Skeletal muscle cell (primary cell): ENCODE results near the gene FAM50B.

Experiments
- DNase-seq: peaks from one replicate; pipeline ENCODE4 v3.0.0-alpha.2; 2010; ENCODE audit warnings: low read depth
- H3K4me3 ChIP-seq: 2 replicates; pipeline ENCODE4 v1.5.1; 2011; ENCODE audit warnings: low read depth, mild to moderate bottlenecking, control low read depth, low read length, moderate library complexity

Gene FAM50B

DNA sequence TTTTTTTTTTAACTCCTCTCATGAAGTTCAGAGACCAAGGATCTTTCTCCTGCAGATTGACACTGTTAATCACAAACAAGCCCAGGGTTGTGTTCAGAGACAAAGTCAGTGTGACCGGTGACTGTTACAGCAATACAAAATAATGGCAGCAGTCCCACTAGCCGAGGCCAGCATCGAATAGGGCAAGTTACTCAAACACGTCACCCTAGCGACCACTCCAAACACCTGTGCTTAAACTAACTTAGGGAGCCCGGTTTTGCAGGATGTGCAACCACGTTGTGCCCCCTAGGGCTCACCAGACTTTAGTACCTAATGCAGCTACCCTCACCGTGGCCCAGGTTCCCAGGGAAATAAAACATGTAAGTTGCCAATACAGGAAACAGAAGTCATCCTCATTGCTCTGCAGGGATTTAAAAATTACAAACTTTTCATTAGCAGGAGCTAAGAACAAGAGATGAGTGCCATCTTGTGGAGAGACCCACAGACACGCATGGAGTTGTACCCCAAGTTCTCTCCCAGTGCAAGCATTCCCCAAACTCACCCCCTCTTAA, 38.1 kb downstream of the FAM50B start:
- no peak for DNase-seq
- no peak overlapping the region for H3K4me3 ChIP-seq

DNA sequence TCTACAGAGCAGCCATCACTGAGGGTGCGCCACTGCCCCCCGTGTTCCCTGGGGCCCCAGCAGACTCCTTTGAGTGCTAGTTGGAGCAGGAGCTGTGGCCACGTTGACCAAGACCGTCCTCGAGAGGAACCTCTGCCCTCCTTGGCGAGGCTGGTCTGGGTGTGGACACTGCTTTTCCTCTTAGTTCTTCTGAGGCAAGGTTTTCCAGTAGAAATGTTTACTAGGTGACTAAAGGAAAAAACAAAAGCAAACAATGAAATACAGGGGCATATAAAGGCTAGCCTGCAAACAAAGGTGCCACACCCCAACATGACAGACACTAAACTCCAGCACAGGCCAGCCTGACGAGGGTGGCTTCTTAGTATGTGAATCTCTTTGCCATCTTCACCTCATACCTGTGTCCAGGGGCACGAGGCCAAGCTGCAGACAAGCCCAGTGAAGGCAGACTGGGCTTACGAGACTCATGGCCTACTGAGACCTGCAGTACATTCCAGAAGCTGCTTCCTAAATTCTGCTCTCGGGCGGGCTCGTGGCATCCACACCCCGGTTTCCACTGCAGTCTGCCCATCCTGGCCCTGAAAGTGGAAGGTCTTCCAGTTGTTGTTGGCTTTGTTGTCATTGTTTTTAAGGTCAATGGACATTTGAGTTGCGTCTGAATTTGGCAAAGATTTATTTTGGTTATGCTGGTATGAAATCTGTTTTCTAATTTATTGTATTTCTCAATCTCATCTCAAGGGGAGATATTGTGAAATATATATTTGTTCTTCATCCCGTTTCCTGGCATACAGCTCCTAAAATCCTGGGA, 39.2 kb downstream of the FAM50B start:
- no peak for DNase-seq
- no peak overlapping the region for H3K4me3 ChIP-seq

DNA sequence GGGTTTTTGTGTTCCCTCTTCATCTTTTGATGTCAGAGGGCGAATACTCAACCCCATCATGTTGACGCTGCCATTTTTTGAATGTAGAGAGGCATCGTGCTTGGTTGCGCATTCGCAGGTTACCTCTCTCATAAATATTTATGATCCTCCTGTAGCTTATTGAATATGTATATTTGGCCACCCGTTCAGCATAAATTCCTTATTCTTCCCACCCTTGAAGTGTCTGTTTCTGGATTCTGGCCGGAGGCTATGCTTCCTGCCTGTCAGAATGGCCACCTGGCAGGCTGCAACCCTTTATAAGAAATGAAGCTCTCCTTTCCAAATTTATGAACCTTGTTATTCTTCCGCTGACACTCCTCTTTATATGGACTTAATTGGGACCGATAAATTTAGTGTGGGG, 40.9 kb downstream of the FAM50B start:
- DNase-seq = no peak

DNA sequence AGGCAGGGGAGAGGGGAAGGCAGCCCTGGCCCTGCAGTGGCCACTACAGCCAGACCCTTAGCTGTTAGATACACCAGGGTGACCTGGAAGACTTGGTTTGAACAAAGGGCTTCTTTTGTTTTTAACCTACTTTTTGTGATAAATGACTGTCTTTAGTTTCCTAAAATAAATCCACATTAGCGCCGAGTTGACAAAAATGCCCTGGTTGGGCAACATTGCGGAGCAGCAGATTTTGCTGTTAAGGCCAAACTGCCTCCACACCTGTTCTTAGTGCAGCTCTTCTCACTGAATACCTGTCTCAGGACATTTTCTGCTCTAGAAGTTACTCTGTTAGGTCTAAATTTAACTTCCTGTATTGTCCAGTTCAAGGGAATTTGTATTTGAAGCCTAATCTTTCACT, 42.7 kb downstream of the FAM50B start:
- H3K4me3 ChIP-seq = no peak overlapping the region

More for the DNA sequence above, 40.9 kb downstream of the FAM50B start:
- H3K4me3 ChIP-seq = no peak overlapping the region

DNA sequence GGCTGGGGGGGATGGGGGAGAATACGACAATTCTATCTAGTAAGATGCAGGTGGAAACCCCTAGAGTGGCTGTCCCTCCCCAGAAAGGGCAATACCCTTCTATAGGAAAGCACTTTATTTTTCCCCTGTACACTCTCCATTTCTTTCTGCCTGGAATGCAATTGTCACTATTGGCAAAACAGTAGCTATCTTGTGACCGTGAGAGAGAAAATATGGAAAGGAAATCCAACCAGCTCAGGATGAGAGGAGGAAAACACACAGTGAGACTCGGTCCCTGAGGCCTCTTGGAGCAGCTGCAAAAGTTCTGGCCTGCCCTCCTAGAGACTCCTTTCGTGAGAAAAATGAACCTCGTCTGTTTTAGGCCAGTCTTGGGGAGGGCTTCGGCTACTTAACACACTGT, 43.4 kb downstream of the FAM50B start:
- DNase-seq = no peak
- no peak overlapping the region for H3K4me3 ChIP-seq

More for the DNA sequence above, 42.7 kb downstream of the FAM50B start:
- DNase-seq = no peak

DNA sequence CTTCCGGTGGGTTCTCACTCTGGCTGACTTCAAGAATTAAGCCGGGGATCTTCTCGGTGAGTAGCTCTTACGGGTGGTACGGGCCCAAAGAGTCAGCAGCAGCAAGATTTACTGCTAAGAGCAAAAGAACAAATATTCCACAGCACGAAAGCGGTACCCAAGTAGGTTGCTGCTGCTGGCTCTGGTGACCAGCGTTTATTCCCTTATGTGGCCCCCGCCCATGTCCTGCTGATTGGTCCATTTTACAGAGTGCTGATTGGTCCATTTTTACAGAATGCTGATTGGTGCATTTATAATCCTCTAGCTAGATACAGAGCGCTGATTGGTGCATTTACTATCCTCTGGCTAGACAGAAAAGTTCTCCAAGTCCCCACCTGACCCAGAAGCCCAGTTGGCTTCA, 44.3 kb downstream of the FAM50B start:
- no peak overlapping the region for H3K4me3 ChIP-seq

DNA sequence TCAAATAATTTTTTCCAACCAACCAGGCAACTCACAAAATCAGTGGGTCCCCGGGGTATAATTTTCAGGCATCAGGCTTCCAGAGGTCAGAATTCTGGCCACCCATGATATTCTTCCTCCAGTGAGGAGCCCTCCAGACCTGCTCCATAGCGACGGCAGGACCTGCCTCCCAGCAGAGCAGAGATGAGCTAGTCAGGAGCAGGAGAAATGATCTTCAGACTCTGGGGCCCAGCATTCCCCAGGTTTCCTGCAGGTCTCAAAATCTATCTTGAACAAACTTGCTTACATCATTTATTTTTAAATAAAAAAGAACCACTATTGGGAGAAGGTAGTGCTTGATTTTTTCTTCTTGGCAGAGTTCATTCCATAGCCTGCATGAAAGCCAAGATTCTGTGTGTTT, 44.7 kb downstream of the FAM50B start:
- DNase-seq = no peak
- H3K4me3 ChIP-seq = no peak overlapping the region

More for the DNA sequence above, 44.3 kb downstream of the FAM50B start:
- DNase-seq = no peak

DNA sequence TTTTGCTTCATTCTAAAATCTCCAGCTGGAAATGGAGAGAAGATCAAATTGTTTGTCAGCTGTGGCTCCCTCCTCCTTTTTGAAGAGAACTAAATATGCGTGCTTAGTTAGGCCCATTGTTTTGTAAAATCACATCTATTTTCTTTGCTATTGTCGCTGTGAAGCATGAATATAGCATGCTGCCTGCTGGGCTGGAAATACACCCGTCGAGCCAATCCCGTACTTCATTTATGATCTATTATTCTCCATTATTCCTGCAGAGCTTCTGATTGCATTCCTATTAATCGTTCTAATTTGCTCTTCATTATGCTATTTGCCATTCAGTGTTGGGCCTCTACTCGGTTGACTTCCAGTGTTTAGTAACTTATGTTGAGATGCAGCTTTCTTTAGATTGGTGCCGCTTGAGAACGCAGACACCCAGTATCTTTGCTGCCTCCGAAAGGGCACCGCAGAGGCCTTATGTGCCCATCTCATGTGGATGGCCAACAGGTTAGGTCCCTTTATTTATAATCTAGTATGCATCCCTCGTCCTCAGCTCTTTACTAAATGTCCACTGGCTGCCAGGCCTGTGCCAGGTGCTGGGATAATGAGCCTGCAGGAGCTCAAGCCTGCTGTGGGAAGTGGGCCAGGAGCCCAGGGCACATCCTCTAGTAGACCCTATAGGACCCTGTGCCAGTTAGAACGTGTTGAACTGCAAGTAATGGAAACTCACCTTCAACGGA, 45.6 kb downstream of the FAM50B start:
- DNase-seq = no peak

DNA sequence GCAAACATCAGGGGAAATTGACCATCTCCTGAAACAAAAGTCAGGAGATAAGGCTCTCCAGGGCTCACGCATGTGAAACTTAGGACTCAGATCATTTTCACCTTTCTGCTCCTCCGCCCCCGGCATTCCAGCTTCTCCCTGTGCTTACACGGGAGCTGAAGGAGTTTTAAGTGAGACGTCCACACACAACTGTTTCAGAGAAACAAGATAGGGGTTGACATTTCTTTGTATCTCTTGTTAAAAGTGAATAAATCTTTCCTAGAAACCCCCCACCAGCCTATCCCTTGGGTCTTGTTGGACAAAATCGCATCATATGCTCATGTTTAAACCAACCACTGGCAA, 46.1 kb downstream of the FAM50B start:
- no peak overlapping the region for H3K4me3 ChIP-seq
- DNase-seq = no peak

More for the DNA sequence above, 45.6 kb downstream of the FAM50B start:
- no peak overlapping the region for H3K4me3 ChIP-seq

DNA sequence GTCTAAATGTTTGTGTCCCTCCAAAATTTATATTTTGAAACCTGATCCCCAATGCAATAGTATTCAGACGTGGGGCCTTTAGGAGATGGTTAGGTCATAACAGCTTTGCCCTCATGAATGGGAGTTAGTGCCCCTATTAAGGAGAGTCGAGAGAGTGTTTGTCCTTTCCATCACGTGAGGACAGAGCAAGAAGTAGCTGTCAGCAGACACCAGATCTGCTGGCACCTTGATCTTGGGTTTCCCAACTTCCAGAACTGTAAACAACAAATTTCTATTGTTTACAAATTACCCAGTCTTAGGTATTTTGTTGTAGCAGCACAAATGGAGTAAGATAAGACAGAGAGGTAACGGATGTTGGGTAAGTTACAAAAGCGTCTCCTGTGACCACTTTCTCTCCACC, 46.6 kb downstream of the FAM50B start:
- DNase-seq = no peak
- H3K4me3 ChIP-seq = no peak overlapping the region

DNA sequence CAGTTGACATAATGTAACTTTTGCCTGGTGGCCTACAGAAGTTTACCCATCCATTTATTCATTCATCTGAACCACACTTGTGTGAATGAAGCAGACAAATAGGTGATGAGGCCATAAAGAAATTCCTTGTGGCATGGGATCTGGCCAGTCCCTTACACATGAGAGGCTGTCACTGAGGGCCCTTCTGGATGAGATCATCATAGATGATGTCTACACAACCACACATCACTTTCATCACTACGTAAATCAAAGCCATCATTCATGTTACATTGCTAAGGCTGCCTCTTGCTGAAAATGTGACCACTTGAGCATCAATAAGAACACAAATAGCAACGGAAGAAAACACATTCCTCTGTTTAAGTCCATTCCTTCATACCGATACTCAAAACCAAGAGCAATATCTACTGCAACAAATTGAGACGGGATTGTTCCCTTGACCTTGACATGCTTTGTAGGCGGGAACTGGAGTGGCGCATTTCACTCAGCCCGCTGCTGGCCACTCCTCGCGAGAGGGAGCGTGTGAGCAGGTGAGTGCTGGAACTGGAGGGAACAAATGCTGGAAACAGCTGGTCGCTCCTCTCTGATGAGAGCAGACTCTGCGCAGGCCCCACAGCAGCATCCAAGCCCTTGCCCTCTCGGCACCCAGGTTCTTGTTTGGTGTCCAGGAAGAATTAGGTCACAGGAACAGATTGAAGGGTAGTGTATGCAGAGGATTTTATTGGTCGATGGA, 49.3 kb downstream of the FAM50B start:
- no peak for DNase-seq
- H3K4me3 ChIP-seq = no peak overlapping the region

DNA sequence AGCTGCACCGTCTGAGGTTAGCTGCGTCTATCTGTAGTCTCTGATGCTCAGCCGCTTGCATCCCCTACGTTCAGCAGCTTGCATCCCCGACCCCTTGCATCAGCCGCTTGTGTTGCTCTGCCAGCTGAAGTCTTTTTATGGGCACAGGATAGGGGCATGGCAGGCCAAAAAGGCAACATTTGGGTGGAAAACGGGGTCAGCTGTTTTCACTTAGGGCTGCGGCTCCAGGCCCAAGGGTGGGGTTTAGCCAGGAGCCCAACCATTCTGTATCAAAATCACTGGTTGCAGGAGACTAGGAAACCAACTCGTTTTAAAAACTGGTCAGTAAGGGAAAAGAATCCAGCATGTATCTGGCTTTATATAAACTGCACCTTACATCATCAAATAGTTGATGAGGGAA, 49.9 kb downstream of the FAM50B start:
- no peak for DNase-seq
- H3K4me3 ChIP-seq = no peak overlapping the region

DNA sequence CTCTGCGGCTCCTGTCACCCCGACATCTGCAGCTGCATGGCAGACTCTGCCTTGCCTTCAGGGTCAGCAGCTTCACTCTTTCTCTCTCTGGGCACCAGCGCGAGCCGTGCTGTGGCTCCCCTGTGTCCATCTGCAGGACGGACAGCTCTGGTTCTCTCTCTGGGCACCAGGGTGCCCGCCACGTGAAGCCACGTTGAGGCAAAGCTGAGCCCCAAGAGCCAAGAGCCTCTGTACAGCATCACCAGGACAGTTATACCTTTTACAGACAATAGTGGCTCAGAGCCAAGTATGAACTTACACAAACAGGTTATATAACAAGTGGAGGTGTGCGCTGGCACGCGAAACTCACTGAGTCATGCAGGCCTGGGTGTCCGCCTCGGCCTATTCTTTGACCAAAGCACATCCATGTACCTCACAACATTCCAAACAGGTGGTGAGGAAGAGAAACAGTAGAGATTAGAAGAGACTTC, 50.8 kb downstream of the FAM50B start:
- DNase-seq = no peak
- no peak overlapping the region for H3K4me3 ChIP-seq
